NCI-H2196 (cell line): ENCODE measurements around the gene SKAP2.

Experiments
- DNase-seq: peaks from one replicate; lab custom pipeline; 2025; ENCODE audit not compliant: unreplicated experiment; lab: John Stamatoyannopoulos, UW

The SKAP2 gene

DNA sequence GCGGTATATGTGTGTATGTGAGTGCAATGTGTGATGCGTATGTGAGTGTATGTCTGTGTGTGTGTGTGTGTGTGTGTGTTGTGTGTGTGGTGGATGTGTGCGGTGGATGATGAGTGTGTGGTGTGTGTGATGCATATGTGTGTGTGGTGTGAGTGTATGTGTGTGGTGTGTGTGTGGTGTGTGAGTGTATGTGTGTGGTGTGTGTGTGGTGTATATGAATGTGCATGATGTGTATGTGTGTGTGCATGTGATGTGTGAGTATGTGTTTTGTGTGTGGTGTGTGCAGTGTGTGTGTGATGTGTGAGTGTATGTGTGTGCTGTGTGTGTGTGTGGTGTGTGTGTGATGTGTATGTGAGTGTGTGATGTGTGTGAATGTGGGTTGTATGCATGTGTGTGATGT lies 222.0 kb downstream of the SKAP2 start:
- no peak for DNase-seq

GRCh38 chr7:26639695-26640094 lies 224.7 kb downstream of the SKAP2 start:
- no peak for DNase-seq

- DNase-seq = no peak
Measured at GRCh38 chr7:26639111-26639510, 225.3 kb downstream of the SKAP2 start.

GRCh38 chr7:26638140-26638539 lies 226.2 kb downstream of the SKAP2 start:
- no peak for DNase-seq

GRCh38 chr7:26637610-26638009 lies 226.8 kb downstream of the SKAP2 start:
- no peak for DNase-seq

GRCh38 chr7:26636808-26637207 lies 227.6 kb downstream of the SKAP2 start:
- DNase-seq = no peak

DNA sequence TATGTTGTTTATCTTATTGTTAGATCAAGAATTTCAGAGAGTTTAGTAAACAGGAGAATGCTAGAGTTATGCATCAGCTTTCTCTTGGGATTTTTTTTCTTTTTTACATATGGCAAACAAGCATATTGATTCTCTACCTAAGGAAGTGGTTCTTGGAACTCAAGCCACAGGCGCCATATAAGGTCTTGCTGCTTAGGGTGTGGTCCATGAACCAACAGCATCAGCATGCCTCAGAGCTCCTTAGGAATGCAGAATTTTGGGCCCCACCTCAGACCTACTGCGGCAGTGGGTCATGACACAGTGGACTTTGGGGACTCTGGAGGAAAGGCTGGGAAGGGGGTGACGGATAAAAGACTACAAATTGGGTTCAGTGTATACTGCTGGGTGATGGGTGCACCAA lies 230.8 kb downstream of the SKAP2 start:
- DNase-seq = no peak

DNA sequence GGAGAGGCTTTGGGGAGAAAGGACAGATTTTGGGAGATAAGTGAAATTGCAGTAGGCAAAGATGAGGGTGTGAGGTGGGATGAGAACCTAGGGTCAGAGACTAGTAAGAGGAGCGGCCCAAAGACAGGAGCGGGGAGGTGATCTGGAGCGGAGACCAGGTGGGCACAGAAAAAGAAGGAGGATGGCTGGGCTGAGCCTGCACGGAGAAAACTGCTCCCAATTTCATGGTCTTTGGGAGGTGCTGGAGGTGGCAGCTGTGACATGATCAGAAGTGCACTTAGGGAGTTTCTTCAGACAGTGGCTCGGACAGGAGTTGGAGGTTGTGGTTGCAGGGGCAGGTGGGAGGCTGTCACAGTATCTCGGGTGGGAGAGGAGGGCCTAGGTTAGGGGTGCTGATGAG lies 232.8 kb downstream of the SKAP2 start:
- no peak for DNase-seq

- DNase-seq = no peak
Measured at GRCh38 chr7:26630941-26631580, 233.3 kb downstream of the SKAP2 start.

DNA sequence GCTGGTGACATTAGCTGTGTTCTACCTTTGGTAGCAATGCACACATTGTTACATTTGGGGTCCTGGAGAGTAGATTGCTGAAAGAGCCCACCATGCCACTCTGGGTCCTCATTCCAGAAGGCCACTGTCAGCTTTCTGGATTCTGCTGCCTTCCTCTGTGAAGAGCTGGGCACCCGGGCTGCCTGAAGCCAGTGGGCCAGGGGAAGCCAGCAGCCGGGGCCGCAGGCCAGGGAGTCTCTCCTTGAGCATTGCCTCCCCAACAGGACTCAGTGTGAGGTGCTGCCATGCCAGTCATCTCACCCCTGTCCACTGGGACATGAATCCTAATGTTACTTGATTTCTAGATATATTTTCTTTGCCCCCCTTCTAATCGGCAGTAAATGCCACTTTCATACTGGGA lies 234.0 kb downstream of the SKAP2 start:
- no peak for DNase-seq

GRCh38 chr7:26629696-26630095 lies 234.7 kb downstream of the SKAP2 start:
- no peak for DNase-seq

GRCh38 chr7:26627891-26628341 lies 236.5 kb downstream of the SKAP2 start:
- DNase-seq = peak; percentile 75

GRCh38 chr7:26627221-26627620 lies 237.2 kb downstream of the SKAP2 start:
- no peak for DNase-seq

DNA sequence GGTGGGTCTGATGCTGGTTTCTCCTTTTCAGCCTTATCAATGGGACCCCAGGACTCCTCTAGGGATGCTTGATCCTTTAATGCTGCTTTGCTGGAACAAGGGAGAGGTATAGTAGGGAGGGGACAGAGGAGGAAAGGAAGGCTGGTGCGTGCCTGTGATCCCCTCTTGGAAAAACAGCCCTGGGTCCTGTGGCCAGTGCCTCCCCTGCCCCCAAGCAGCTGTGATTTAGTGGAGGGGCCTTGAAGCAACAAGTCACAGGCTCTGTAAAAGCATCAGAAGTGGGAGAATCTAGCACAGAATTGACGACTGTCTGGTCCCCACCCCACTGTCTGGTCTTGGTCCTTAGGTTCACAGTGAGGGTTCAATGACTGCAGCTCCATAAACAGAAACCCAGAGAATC lies 237.7 kb downstream of the SKAP2 start:
- DNase-seq = no peak

DNA sequence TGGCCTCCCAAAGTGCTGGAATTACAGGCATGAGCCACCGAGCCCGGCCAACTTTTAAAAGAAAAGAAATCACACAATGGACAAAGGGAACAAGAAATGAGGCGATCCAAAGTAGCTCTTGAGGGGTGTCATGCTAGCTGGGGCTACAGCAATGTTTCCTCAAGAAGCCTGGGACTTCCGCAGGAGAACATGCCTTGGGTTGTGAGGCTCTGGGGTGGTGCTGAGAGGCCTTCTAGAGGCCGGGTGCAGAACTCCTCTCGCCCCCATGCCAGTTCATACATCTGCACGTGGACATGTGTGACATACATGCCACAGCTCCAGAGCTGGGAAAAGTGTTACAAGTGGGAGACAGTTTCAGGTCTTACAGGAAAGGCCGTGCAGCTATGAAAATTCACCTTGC lies 238.2 kb downstream of the SKAP2 start:
- no peak for DNase-seq

DNA sequence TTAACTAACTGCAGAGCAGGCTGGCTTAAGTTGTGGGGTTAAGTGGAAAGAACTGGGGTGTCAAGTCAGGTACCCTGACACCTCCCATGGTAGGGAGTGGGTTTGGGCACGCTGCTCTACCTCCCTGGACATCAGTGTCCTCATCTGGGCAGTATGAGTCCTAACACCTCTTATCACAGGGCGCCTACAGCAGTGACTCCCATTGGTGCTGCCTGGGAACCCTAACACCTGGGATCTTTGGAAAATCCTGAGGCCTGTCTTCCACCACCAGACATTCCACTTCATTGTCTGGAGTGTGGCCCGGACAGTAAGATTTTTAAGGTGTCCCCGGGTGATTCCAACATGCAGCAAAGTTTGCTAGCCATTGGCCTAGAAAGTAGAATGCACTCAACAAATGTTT lies 239.1 kb downstream of the SKAP2 start:
- DNase-seq = no peak

DNA sequence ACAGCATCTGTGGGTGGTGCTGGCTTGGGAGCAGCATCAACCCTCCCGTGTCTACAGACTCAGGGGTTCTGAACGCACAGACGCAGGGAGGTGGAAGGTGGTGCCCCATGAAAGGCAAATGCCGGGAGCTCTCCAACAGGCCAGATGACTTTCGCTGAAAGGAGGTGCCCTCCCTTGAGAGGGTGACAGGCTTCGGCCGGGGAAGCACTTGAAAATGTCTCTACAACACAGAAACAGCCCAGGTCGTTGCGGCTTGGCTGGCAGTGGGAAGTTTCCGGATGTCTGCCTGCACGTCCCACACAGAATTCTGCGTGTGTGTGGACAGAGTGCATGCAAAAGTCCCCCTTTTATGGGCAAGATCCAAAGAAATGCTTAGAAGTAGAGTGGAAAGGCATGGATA lies 239.6 kb downstream of the SKAP2 start:
- DNase-seq = no peak

DNA sequence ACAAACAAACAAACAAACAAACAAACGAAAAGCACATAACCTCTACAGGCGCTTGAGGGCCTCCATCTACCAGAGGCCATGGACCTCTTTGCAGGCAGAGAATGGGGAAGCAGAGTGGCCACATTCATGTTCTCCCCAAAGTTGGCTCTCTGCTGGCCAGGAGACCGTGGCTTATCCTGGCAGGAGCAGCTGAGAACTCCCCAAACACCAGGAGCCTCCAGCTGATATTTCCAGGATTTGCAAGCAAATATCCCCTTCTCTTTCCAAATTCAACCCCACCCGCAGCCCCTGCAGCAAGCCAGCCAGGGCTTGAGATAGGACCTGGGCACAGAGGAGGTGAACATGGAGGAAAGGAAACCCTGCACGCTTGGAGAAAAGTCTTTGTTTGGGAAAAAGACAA lies 240.0 kb downstream of the SKAP2 start:
- DNase-seq = no peak

- DNase-seq = no peak
Measured at GRCh38 chr7:26620352-26620751, 244.0 kb downstream of the SKAP2 start.

GRCh38 chr7:26619348-26619984 lies 244.9 kb downstream of the SKAP2 start:
- no peak for DNase-seq

DNA sequence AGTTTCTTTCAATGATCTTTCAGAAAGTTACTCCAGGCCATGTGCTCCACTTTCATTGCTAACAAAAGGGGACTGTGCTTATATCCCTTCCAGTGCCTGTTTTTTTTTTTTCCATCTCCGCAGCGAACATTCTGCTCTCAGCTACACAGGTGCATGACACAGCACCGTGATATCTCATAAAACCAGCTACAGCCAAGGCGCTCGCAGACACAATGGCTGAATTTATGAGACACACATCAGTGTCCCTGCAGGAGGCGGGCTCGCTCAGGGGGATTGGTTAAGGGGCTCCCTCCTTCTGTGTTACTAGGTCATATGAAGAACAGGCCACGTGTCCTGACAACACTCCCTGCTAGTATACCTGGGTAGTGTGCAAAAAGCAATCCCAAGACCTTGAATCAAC lies 245.5 kb downstream of the SKAP2 start:
- no peak for DNase-seq

- no peak for DNase-seq
Measured at GRCh38 chr7:26618449-26618848, 245.9 kb downstream of the SKAP2 start.
